Suppressor macrophage treated with lipopolysaccharide for 1 hour (primary cell): ENCODE data around the gene AMBRA1.

ENCODE experiments used
- DNase-seq, 3 donors: peaks; one replicate each; pipeline ENCODE4 v3.0.0-alpha.2; 2020 to 2022

The AMBRA1 gene, protein sequence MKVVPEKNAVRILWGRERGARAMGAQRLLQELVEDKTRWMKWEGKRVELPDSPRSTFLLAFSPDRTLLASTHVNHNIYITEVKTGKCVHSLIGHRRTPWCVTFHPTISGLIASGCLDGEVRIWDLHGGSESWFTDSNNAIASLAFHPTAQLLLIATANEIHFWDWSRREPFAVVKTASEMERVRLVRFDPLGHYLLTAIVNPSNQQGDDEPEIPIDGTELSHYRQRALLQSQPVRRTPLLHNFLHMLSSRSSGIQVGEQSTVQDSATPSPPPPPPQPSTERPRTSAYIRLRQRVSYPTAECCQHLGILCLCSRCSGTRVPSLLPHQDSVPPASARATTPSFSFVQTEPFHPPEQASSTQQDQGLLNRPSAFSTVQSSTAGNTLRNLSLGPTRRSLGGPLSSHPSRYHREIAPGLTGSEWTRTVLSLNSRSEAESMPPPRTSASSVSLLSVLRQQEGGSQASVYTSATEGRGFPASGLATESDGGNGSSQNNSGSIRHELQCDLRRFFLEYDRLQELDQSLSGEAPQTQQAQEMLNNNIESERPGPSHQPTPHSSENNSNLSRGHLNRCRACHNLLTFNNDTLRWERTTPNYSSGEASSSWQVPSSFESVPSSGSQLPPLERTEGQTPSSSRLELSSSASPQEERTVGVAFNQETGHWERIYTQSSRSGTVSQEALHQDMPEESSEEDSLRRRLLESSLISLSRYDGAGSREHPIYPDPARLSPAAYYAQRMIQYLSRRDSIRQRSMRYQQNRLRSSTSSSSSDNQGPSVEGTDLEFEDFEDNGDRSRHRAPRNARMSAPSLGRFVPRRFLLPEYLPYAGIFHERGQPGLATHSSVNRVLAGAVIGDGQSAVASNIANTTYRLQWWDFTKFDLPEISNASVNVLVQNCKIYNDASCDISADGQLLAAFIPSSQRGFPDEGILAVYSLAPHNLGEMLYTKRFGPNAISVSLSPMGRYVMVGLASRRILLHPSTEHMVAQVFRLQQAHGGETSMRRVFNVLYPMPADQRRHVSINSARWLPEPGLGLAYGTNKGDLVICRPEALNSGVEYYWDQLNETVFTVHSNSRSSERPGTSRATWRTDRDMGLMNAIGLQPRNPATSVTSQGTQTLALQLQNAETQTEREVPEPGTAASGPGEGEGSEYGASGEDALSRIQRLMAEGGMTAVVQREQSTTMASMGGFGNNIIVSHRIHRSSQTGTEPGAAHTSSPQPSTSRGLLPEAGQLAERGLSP (N-terminal part only)

DNA sequence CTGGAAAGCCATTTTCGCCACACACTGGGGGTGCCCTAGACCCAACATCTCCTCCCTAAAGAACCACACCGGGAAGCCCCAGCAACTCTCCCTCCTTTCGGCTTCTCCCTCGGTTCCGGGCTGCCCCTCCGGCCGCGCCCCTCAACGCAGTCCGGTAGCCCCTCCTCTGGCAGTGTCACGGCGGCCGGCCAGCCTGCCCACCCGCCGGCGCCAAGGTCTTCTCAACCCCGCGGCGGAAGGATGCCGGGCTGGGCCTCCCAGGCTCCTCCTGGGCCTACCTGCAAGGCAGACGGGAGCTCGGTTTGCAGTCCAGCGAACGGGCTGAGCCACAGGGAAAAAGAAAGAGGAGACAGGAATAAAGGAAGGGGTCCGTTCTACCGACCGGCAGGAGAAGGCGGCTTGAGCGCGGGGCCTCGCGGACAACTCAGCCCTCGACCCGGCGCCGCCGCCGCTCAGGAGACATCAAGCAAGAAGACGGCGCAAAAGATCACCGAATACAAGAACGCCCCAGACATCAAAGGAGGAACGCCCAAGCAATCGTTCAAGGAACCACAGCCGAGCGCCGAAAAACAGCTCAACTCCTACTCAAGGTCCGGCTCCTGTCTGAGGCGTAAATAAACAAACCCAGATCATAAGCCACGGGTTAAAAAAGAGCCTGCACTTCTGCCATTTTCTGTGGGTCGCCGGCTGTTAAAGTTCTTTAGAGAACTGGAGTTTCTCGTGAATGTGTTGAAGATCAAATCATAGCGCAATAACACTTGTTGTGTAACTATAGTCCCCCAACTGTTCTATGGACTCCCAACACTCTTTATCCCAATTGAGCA, at the start of gene AMBRA1:
AMBRA1 (minus strand) TSS at position 474 of the 824 bp plus-strand sequence. CDS start 45,643 bp downstream, outside the sequence.
- DNase-seq: peak; percentile 89 to 93 (median 90)

DNA sequence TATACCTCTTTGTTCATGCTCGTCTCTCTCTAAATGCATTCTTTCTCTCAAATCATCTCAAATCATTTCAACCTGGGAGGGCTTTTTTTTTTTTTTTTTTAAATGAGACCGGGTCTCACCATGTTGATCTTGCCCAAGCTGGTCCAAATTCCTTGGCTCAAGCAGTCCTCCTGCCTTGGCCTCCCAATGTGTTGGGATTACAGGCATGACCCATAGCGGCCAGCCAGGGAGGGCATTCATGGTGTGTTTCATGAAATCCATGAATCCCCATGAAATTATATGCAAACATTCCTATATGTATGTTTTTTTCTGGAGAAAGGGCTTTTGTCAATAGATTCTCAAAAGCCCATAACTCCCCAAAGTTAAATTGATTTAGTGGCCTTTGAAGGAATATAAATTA, 49.7 kb upstream of the AMBRA1 start:
- DNase-seq: no peak

DNA sequence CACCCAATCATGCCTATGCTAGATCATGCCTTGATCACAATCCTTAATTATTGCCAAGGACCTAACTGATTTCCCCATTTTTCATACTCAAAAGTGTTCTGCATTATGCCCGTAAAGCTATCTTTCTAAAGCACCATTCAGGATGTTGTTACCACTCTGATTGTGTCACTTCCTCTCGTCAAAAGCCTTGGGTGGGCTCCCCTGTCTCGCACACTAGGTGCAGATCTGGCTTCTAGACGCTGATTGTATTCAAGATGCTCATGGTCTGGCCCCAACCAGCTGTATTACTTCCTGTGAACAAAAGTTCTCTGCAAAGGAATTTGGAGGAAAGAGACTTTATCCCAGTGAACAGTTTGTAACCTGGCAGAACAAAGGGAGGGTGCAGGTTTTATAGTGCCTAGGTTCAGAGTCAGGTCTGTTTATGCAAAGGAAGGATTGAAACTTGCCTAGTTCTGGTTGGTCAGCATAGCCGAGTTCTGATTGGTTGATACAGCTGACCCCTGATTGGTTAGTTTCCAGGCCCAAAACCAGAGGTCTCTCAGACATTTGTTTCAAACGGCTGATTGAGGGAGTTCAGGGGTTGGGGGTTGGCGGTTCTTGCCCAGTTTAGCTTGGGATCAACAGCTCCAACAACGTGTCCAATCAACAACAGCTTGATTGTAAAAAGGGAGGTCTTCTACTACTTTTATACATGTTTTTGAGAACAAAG, 49.0 kb upstream of the AMBRA1 start:
- DNase-seq: no peak

DNA sequence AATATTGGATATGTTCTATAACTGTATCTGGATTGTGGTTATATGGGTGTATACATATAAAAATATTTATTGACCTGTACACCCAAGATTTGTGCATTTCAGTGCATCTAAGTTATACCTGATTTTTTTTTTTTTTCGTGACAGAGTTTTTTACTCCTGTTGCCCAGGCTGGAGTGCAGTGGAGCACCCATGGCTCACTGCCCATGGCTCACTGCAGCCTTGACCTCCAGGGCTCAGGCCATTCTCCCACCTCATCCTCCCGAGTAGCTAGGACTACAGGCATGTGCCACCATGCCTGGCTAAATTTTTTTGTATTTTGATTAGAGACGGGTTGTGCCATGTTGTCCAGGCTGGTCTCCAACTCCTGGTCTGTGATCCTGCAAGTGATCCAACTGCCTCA, 47.8 kb upstream of the AMBRA1 start:
- DNase-seq: no peak

DNA sequence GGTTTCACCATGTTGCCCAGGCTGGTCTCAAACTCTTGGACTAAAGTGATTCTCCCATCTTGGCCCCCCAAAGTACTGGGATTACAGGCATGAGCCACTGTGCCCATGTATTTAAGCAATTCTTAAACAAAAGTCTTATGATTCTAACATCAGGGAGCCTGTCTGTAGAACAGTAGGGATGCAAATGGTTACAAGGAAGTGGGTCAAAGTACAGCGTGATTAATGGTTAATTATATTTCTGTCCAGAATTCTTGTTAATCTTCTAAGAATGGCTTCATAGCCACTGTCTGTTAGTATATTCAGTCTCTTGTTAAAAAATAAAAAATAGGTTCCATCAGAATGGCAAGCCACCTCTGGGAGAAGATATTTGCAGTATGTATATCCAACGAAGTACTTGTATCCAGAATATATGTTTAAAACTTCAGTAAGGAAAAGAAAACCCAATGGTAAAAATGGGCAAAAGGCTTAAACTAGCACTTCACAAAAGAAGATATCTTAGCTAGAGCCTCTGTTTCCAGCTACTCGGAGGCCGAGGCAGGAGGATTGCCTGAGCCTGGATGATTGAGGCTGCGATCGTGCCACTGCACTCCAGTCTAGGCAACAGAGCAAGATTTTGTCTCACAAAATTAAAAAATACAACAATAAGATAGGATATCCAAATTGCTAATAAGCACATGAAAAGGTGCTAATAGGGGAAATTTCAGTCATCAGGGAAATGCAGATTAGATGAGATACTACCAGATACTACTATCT, 46.4 kb upstream of the AMBRA1 start:
- DNase-seq: no peak

DNA sequence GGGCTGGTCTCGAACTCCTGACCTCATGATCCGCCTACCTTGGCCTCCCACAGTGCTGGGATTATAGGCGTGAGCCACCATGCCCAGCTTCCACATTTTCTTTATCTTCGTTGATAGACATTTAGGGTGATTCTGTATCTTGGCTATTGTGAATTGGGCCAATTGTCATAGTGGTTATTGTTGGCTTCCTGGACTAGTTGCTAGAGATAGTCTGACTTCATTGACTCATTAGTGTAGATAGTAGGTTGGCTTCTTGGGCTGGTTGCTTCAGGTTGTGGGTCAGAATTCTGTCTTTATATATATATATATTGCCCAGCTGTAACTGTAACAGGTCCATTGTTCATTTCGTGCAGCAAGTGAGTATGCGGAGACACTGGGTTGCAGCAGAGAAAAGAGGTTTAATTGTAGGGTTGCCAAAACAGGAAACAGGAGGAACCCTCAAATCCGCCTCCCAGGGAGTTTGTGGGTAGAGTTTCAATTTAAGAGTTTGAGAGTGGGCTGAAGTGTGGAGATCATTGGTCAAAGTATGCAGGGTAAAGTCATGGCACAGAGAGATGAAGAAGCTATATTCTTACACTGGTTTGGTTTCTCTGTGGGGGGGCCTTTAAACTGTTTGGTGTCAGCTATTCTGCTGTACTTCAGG, 45.5 kb upstream of the AMBRA1 start:
- peak in 1 of 3 donors; percentile 4 for DNase-seq

DNA sequence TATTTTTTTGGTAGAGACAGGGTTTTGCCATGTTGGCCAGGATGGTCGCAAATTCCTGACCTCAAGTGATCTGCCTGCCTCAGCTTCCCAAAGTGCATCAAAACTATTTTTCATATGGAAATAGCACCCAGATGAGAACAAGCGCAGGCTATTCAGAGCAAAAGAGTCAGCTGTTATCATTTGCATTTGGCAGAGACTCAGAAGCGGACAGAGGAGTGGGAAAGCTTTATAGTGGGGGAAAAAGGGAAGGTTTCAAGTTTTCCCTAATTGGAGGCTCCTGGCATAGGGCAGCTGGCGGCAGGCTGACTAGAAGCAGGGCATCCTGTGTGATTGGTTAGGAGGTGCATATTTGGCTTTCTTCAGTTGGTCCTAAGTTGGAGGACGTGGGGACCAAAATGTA, 43.7 kb upstream of the AMBRA1 start:
- no peak for DNase-seq

DNA sequence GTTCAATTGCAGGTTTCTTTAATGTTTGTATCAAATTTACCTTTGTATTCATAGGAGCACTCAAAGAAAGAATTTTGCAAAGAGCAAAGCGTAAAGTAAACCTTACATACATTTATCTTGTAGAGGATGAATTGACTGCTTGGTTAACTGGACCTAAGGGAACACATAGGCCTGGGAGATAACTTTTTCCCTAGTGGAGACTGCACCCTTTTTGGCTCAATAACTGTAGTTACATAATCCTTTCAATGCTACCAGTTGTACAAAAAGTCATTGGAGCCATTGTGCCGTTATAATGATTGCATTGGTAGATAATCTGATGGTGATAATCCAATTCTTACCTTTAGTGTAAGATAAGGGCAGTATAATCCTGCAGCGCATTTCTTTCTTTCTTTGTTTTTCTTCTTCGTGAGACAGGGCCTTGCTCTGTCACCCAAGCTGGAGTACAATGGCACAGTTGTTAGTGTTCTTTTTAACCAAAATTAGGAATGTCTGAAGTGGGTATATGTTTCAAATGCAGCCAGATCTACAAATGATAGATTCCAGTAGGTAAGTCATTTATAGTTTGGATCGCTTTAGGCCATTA, 41.8 kb upstream of the AMBRA1 start:
- no peak for DNase-seq

DNA sequence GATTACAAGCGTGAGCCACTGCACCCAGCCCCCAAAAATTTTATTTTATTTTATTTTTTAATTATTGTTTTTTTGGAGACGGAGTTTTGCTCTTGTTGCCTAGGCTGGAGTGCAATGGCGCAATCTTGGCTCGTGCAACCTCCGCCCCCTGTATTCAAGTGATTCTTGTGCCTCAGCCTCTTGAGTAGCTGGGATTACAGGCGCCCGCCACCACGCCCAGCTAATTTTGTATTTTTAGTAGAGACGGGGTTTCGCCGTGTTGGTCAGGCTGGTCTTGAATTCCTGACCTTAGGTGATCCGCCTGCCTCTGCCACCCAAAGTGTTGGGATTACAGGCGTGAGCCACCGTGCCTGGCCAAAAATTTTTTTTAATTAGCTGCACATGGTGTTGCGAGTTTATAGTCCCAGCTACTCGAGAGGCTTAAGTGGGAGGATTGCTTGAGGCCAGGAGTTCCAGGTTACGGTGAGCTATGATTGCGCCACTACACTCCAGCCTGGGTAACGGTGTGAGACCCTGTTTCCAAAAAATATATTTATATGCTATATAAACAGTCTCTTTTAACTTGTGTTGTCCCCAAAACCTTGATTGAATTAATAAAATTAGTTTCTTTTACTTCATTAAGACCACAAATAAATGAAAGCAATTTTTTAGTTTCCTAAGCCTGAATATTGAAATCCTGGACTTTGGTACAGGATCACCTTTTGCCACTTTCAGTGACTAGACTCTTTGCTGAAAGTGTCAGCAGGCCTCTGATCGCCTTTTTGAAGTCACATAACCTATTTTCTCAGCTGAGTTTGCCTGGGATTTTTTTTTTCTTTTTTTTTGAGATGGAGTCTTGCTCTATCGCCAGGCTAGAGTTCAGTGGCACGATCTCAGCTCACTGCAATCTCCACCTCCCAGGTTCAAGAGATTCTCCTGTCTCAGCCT, 39.7 kb upstream of the AMBRA1 start:
- no peak for DNase-seq

DNA sequence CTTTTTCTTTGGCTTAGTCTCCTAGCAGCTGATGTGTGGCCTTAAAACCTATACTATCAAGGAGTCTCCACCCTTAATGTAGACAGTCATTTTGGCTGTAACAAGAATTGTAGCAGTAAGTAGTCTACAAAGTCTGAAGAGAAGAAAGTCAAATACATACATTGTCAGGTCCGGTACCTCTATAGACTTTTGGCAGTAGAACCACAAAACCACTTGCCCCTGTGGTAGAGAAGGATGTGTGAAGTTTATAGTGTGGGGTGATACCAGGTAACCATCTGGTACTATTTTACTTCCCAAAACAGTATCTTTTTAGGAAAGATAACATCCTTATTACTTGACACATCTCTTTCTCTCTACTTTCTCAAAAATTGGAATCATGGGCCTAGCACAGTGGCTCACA, 38.7 kb upstream of the AMBRA1 start:
- DNase-seq: no peak

DNA sequence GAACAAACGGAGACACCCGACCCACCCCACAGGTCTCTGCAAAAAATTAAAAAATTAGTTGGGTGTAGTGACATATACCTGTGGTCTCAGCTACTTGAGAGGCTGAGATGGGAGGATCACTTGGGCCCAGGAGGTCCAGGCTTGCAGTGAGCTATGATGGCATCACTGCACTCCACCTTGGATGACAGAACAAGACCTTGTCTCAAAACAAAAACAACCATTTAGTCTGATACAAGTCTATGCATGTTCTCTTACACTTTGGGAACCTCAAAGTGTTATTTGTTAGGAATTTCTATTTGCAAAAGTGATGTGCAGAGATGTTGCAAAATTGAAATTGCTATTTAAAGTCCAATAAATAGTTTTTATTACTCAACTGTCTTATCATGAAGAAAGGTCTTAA, 37.9 kb upstream of the AMBRA1 start:
- no peak for DNase-seq

DNA sequence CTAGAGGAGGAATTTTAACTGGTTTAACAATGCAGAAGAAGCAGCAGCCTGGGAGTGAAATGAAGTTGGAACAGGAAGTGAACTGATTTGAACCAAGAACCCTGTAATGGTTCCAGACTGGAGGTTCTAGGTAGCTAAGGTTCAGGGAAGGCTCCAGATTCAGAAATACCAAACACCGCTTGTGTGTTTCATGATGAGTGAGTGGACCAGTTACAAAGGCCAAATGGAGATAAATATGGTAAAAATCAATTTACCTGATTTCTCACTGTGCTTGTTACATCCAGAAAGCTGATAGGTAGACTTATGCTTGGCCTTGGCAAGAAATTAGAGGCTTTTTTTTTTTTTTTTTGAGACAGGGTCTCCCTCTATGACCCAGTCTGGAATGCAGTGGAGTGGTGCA, 36.4 kb upstream of the AMBRA1 start:
- no peak for DNase-seq

DNA sequence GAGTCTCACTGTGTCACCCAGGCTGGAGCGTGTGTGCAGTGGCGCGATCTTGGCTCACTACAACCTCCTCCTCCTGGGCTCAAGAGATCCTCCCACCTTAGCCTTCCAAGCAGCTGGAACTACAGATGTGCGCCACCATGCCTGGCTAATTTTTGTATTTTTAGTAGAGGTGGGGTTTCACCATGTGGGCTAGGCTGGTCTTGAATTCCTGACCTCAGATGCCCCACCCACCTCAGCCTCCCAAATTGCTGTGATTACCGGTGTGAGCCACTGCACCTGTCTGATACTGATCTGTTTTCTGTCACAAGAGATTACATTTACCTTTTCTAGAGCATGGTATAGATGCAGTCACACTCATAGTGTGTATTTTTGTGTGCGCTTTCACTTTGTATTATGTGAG, 35.1 kb upstream of the AMBRA1 start:
- DNase-seq: no peak

DNA sequence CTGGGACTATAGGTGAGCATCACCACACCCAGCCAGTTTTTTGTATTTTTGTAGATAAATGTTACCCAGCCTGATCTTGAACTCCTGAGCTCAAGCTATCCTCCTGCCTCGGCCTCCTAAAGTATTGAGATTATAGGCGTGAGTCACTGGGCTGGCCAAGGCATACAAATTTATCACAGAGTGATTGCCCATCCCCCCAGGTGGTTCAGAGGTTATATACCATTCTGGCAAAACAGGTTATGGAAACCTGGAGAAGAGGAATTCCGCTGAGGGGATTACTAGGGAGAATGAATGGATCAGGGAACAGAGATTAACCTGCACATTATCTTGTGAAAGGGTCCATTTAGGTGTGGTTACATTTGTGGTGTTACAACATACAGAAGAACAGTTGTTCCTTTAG, 31.6 kb upstream of the AMBRA1 start:
- DNase-seq: no peak

DNA sequence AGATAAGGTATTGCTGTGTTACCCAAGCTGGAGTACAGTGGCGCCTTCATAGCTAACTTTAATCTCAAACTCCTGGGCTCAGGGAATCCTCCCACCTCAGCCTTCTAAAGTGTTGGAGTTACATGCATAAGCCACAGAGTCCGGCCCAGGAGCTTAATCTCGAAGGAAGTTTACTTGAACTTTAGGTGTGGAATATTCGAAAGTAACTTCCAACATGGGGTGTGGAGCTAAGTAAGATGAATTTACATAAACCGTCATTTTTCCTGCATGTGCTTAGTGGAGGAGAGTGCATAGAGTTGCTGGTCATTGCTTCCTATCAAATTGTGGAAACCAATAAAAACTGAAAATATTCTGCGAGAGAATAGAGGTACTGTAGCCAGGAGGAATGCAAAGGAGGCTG, 25.0 kb upstream of the AMBRA1 start:
- DNase-seq: no peak

DNA sequence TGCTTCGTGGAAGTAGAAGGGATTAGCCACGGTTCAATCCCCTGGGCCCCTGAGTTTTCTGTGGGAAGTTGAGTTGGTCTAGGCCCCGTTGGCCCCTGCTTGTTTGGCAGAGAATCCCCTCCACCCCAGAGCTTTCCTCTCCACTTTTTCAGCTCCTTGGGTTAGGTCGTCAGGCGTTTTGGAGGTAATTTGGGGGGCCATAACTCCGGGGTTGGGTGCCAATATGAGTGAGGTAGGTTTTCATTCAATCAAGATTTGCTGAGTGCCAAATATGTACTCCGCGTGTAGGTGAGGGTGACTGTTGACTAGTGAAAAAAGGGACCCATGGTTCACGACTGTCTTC, 24.1 kb upstream of the AMBRA1 start:
- no peak for DNase-seq

DNA sequence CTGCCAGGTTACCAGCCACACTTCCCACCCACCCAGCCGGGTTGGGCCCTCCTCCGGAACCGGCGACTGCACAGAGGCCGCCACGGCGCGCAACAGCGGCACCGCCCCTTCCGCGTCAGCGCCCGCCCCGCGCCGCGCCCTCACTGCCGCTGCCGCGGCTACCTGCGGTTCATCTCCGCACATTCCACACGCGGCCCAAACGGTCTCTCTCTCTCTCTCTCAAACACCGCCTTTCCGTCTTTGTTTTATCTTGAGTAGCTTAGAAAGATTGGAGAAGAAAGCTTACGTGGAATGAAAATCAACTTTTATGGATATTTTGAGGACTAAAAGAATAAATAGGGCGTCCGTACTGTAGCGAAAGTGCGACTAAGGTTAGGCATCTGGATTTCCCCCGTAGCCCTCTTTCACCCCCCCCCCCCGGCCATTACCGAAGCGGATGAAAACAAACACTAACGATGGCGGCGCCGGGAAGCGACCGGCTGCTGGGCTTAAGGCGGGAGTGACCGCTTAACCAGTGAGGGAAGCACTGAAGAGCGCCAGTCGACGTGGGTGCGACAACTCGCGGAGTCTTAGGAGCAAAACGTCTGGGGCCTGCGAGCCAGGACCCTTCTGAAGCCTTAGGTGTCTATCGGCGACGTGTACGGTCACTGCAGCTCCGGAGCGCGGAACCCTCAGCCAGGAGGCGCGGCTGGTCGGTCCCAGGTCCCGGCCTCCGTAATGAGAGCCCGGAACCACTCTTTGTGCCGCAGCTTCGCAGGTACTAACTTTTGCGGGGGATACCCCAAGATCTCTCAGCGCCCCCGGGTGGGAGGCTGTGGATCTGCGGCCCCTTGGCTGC, 23.5 kb upstream of the AMBRA1 start, which contains the start of the genes ATG13 and HARBI1:
ATG13 (plus strand) TSS at position 420 of the 838 bp plus-strand sequence. CDS start 26,739 bp downstream, outside the sequence.
HARBI1 (minus strand) TSS at position 94 of the 838 bp plus-strand sequence. CDS start 990 bp downstream, outside the sequence.
- DNase-seq: peak; percentile 96 to 98 (median 96)
